H9 (cell line): ENCODE data around the gene MMP15. TPM values are rescaled to one million over a fixed set of nuclear protein-coding genes. Genes with fewer than 3 reads are reported as not detected.

Experiments
- DNase-seq: peaks from one replicate; pipeline ENCODE4 v3.0.0-alpha.2; 2017
- H2AFZ ChIP-seq: one replicate; pipeline ENCODE4 v1.6.1; 2013; ENCODE audit warnings: mild to moderate bottlenecking, low read length, control low read depth, moderate library complexity
- H2AK5ac ChIP-seq: 2 replicates; pipeline ENCODE4 v1.6.1; 2013; ENCODE audit warnings: low read length, control low read depth, mixed read lengths; ENCODE audit not compliant: insufficient read length
- H2BK120ac ChIP-seq: one replicate; pipeline ENCODE4 v1.6.1; 2013; ENCODE audit warnings: low read depth, mild to moderate bottlenecking, low read length, control low read depth, inconsistent platforms; ENCODE audit not compliant: poor library complexity, severe bottlenecking
- H2BK12ac ChIP-seq: 2 replicates; pipeline ENCODE4 v1.6.1; 2013; ENCODE audit warnings: low read length, control low read depth, mixed read lengths, low read depth; ENCODE audit not compliant: insufficient read length
- H2BK15ac ChIP-seq: 2 replicates; pipeline ENCODE4 v1.6.1; 2013; ENCODE audit warnings: low read depth, low read length, control low read depth
- H2BK20ac ChIP-seq: one replicate; pipeline ENCODE4 v1.6.1; 2013; ENCODE audit warnings: low read depth, mild to moderate bottlenecking, low read length, control low read depth, inconsistent platforms; ENCODE audit not compliant: poor library complexity, severe bottlenecking
- H2BK5ac ChIP-seq: 2 replicates; pipeline ENCODE4 v1.6.1; 2013; ENCODE audit warnings: low read length, control low read depth, mixed read lengths; ENCODE audit not compliant: insufficient read length
- H3K14ac ChIP-seq: 2 replicates; pipeline ENCODE4 v1.6.1; 2013; ENCODE audit warnings: low read length, control low read depth; ENCODE audit not compliant: insufficient read depth
- H3K18ac ChIP-seq: 2 replicates; pipeline ENCODE4 v1.6.1; 2013; ENCODE audit warnings: low read depth, mild to moderate bottlenecking, mixed read lengths, low read length, control low read depth; ENCODE audit not compliant: insufficient read length
- H3K23ac ChIP-seq: 2 replicates; pipeline ENCODE4 v1.6.1; 2013; ENCODE audit warnings: low read length, control low read depth, mixed read lengths, low read depth; ENCODE audit not compliant: insufficient read length
- H3K23me2 ChIP-seq: 2 replicates; pipeline ENCODE4 v1.6.1; 2013; ENCODE audit warnings: low read depth, mild to moderate bottlenecking, mixed read lengths, low read length, control low read depth; ENCODE audit not compliant: insufficient read length, poor library complexity, severe bottlenecking
- H3K27ac ChIP-seq: 2 replicates; pipeline ENCODE4 v1.5.1; 2013; ENCODE audit warnings: low read length, control low read depth, mixed read lengths, low read depth; ENCODE audit not compliant: insufficient read length
- H3K27me3 ChIP-seq: 2 replicates; pipeline ENCODE4 v1.6.1; 2013; ENCODE audit warnings: low read length, control low read depth, inconsistent platforms; ENCODE audit not compliant: insufficient read depth
- H3K4ac ChIP-seq: 2 replicates; pipeline ENCODE4 v1.6.1; 2013; ENCODE audit warnings: low read depth, mild to moderate bottlenecking, control low read depth, inconsistent platforms, low read length, moderate library complexity
- H3K4me1 ChIP-seq: 2 replicates; pipeline ENCODE4 v1.6.1; 2013; ENCODE audit warnings: low read length, control low read depth, inconsistent platforms; ENCODE audit not compliant: insufficient read depth
- H3K4me2 ChIP-seq: 2 replicates; pipeline ENCODE4 v1.6.1; 2013; ENCODE audit warnings: low read length, control low read depth, mixed read lengths; ENCODE audit not compliant: insufficient read length, insufficient read depth
- H3K56ac ChIP-seq: 2 replicates; pipeline ENCODE4 v1.6.1; 2013; ENCODE audit warnings: low read depth, mild to moderate bottlenecking, mixed read lengths, low read length, control low read depth; ENCODE audit not compliant: insufficient read length
- H3K79me1 ChIP-seq: 2 replicates; pipeline ENCODE4 v1.6.1; 2013; ENCODE audit warnings: low read depth, mild to moderate bottlenecking, moderate library complexity, low read length, control low read depth, inconsistent platforms; ENCODE audit not compliant: insufficient read depth, poor library complexity, severe bottlenecking
- H3K79me2 ChIP-seq: 2 replicates; pipeline ENCODE4 v1.6.1; 2013; ENCODE audit warnings: low read length, control low read depth, inconsistent platforms; ENCODE audit not compliant: insufficient read depth
- H3K9ac ChIP-seq: 2 replicates; pipeline ENCODE4 v1.6.1; 2013; ENCODE audit warnings: low read length, control low read depth, mixed read lengths; ENCODE audit not compliant: insufficient read length; ENCODE audit errors: extremely low read depth
- H3K9me3 ChIP-seq: one replicate; pipeline ENCODE4 v1.6.1; 2013; ENCODE audit warnings: low read depth, low read length, inconsistent platforms; ENCODE audit not compliant: control insufficient read depth
- H3T11ph ChIP-seq: one replicate; pipeline ENCODE4 v1.6.1; 2013; ENCODE audit warnings: mild to moderate bottlenecking, low read length, control low read depth, inconsistent platforms
- H4K20me1 ChIP-seq: one replicate; pipeline ENCODE4 v1.6.1; 2013; ENCODE audit not compliant: control insufficient read depth, insufficient read length, insufficient read depth
- H4K5ac ChIP-seq: 2 replicates; pipeline ENCODE4 v1.6.1; 2013; ENCODE audit warnings: low read depth, mild to moderate bottlenecking, mixed read lengths, low read length, control low read depth; ENCODE audit not compliant: insufficient read length
- H4K8ac ChIP-seq: replicated peaks from 2 replicates; pipeline ENCODE4 v1.6.1; 2013; ENCODE audit warnings: low read length, control low read depth, mixed read lengths, low read depth; ENCODE audit not compliant: insufficient read length
- H4K91ac ChIP-seq: 2 replicates; pipeline ENCODE4 v1.6.1; 2013; ENCODE audit warnings: low read depth, mild to moderate bottlenecking, moderate library complexity, mixed read lengths, low read length, control low read depth; ENCODE audit not compliant: insufficient read length
- H3K27ac Mint-ChIP-seq, 3 experiments: 2 replicates in 2 of 3; 3 replicates in 1 of 3; pipeline ENCODE4 v1.8.0; 2020 to 2021; ENCODE audit warnings: mixed read lengths in 3 of 3, mild to moderate bottlenecking in 1 of 3, moderate library complexity in 1 of 3
- H3K27me3 Mint-ChIP-seq: 2 replicates; pipeline ENCODE4 v1.8.0; 2021; ENCODE audit warnings: low read depth, mild to moderate bottlenecking, moderate library complexity, mixed read lengths
- H3K36me3 Mint-ChIP-seq, 3 experiments: 2 replicates in 2 of 3; 3 replicates in 1 of 3; pipeline ENCODE4 v1.8.0; 2020 to 2021; ENCODE audit warnings: low read depth in 3 of 3, mixed read lengths in 3 of 3; ENCODE audit not compliant: insufficient read depth in 1 of 3
- H3K4me1 Mint-ChIP-seq, 2 experiments: 2 replicates each; pipeline ENCODE4 v1.8.0; 2020; ENCODE audit warnings: mixed read lengths in 2 of 2
- H3K4me3 Mint-ChIP-seq, 2 experiments: 2 replicates in 1 of 2; 3 replicates in 1 of 2; pipeline ENCODE4 v1.8.0; 2020 to 2021; ENCODE audit warnings: mild to moderate bottlenecking in 2 of 2, mixed read lengths in 2 of 2, moderate library complexity in 1 of 2
- H3K9me3 Mint-ChIP-seq, 2 experiments: 2 replicates in 1 of 2; 3 replicates in 1 of 2; pipeline ENCODE4 v1.8.0; 2020; ENCODE audit warnings: mild to moderate bottlenecking in 2 of 2, mixed read lengths in 2 of 2, moderate library complexity in 1 of 2
- CTCF ChIP-seq: fragments of 200-600 bp; sonication (generic); conservative IDR thresholded peaks from 3 replicates; pipeline ENCODE4 v1.8.0; 2021; ENCODE audit warnings: antibody characterized with exemption, mild to moderate bottlenecking
- WGBS: extraction: QIAGEN DNeasy Blood & Tissue Kit; methylation state at CpG from one replicate; pipeline ENCODE4 v1.1.7; 2013; ENCODE audit warnings: missing lambda C conversion rate, low lambda C conversion rate, mixed read lengths; ENCODE audit not compliant: insufficient read length; ENCODE audit errors: extremely low coverage; 5-methylcytosine and 5-hydroxymethylcytosine counted together
- total RNA-seq: library from RNA; stranded (reverse); gene quantifications from 2 replicates; pipeline ENCODE4 v1.2.1, GENCODE V29; 2021

MMP15 gene
- total RNA-seq, 1 experiment from 2014 or later, result 32.9 TPM

- Histone ChIP-seq H3K56ac (no peak overlapping the region), H3T11ph (no peak overlapping the region), H3K27ac (no peak overlapping the region), H4K5ac (no peak overlapping the region), H2BK20ac (no peak overlapping the region), H4K8ac (no peak overlapping the region), H4K91ac (no peak overlapping the region), H4K20me1 (no peaks in the 10 kb centered on the region), H3K79me2 (no peaks in the 10 kb centered on the region; the same call in 1 of the 2 replicates), H3K9me3 (no peaks in the 10 kb centered on the region), H3K9ac (no peak overlapping the region), H3K18ac (no peak overlapping the region), H3K27me3 (no peaks in the 10 kb centered on the region), H3K79me1 (no peaks in the 10 kb centered on the region), H3K23me2 (peaks cover 8% of the 10 kb centered on the region), H3K4me2 (peak overlapping the region; percentile 68), H3K14ac (no peak overlapping the region), H3K4me1 (peaks cover 2% of the 10 kb centered on the region; the same call in 1 of the 2 replicates), H2AK5ac (no peak overlapping the region), H2BK12ac (no peak overlapping the region), H2BK5ac (no peak overlapping the region), H3K23ac (no peak overlapping the region), H2BK15ac (no peak overlapping the region), H2BK120ac (no peak overlapping the region), H2AFZ (no peak overlapping the region), H3K4ac (no peak overlapping the region)
- peak overlapping the region; percentile 65 to 77 for H3K4me3 Mint-ChIP-seq
- no peaks in the 10 kb centered on the region; the same call in 1 of the 2 replicates for H3K27me3 Mint-ChIP-seq
- H3K4me1 Mint-ChIP-seq, result peaks cover 16 to 17% of the 10 kb centered on the region in 2 experiments
- no peak for TF ChIP-seq CTCF
- no peak overlapping the region for H3K27ac Mint-ChIP-seq
- no CpG with 5 or more reads among the region's 3 CpGs for WGBS
- peaks cover 4 to 32% (median 24%) of the 10 kb centered on the region in 3 experiments; a peak in 6 of 7 replicates for H3K36me3 Mint-ChIP-seq
- H3K9me3 Mint-ChIP-seq, result no peaks in the 10 kb centered on the region
- DNase-seq, result no peak
Measured at GRCh38 chr16:57998992-57999365, 26.6 kb upstream of the MMP15 start.
